ENCODE data around the gene IL10RA.
A peak's percentile ranks its signal among the peaks of the same experiment; 100 is the strongest.

IL10RA gene

GRCh38 chr11:118050208-118050891 lies 64.2 kb downstream of the IL10RA start:
- Mint-ChIP-seq H3K4me3 (no peak overlapping the region), H3K9me3 (no peaks in the 10 kb centered on the region), H3K36me3 (ENCODE audit: low read depth) (no peaks in the 10 kb centered on the region), H3K27ac (peak overlapping the region in 1 of 3 experiments; percentile 30), H3K27me3 (ENCODE audit: low read depth) (peaks cover 3% of the 10 kb centered on the region), H3K4me1 (peaks cover 44% of the 10 kb centered on the region)
- no peak for TF ChIP-seq CTCF (IDR thresholded peaks at IDR 0.05; ENCODE audit: unreplicated experiment in 3 of 3)
